GM12878 (cell line): ENCODE results near the gene LRRC3. TPM values are rescaled to one million over a fixed set of nuclear protein-coding genes. Genes with fewer than 3 reads are reported as not detected.

Experiments
- ATAC-seq: fragments of 200-7000 bp; cut with Tn5 transposase; 3 replicates; pipeline ENCODE4 v1.9.1; 2020; ENCODE audit warnings: mild to moderate bottlenecking, moderate library complexity
- BruUV-seq: library from RNA; stranded (reverse); fragments of 400-500 nt; replicated peaks from 2 replicates; lab custom pipeline; 2021; lab: Mats Ljungman, UMichigan
- CTCF ChIA-PET: fragments of 300-600 bp; sonication (Branson Sonifier 250); formaldehyde crosslinking; extraction: SDS; loops from one replicate; lab custom pipeline; 2021; ENCODE audit warnings: inconsistent platforms; lab: Yijun Ruan, JAX
- POLR2A ChIA-PET: fragments of 350-600 bp; formaldehyde crosslinking; extraction: SDS; loops from one replicate; lab custom pipeline; 2021; ENCODE audit warnings: inconsistent platforms; lab: Charles Lee
- RAD21 ChIA-PET: fragments of 300-600 bp; sonication (Branson Sonifier 250); formaldehyde crosslinking; loops from one replicate; lab custom pipeline; 2023; ENCODE audit warnings: antibody characterized with exemption; ENCODE audit not compliant: unreplicated experiment; lab: Charles Lee
- SMC1A ChIA-PET: fragments of 300-600 bp; sonication (Branson Sonifier 250); formaldehyde crosslinking; loops from one replicate; lab custom pipeline; 2023; ENCODE audit not compliant: unreplicated experiment, uncharacterized antibody; lab: Charles Lee
- DNase-seq: peaks from one replicate; pipeline ENCODE4 v3.0.0-alpha.2; 2011; ENCODE audit warnings: low read depth, low spot score
- FAIRE-seq: peaks from 3 replicates; lab custom pipeline; 2011; peaks lifted over from hg19 to GRCh38; lab: Jason Lieb, UNC
- H2AFZ ChIP-seq: 2 replicates; pipeline ENCODE4 v1.6.0; 2011; ENCODE audit warnings: low read depth, low read length, control low read depth; ENCODE audit not compliant: control insufficient read depth
- H3K27ac ChIP-seq: 2 replicates; pipeline ENCODE4 v1.5.1; 2011; ENCODE audit warnings: control low read depth; ENCODE audit not compliant: control insufficient read depth, insufficient read depth
- H3K27me3 ChIP-seq, 2 experiments: replicated peaks in 1 of 2; 2 replicates each; pipeline versions ENCODE4 v1.6.0 to v1.6.1; 2011; ENCODE audit warnings: low read length in 1 of 2; ENCODE audit not compliant: control insufficient read depth in 2 of 2, insufficient read depth in 2 of 2
- H3K36me3 ChIP-seq, 2 experiments: 2 replicates each; pipeline ENCODE4 v1.5.1; 2011; ENCODE audit warnings: low read length in 1 of 2; ENCODE audit not compliant: control insufficient read depth in 2 of 2, insufficient read depth in 2 of 2
- H3K4me1 ChIP-seq: 2 replicates; pipeline ENCODE4 v1.6.1; 2011; ENCODE audit warnings: mild to moderate bottlenecking, low read length, moderate library complexity, mixed read lengths; ENCODE audit not compliant: control insufficient read depth, insufficient read depth
- H3K4me2 ChIP-seq: 2 replicates; pipeline ENCODE4 v1.6.0; 2011; ENCODE audit warnings: control low read depth; ENCODE audit not compliant: control insufficient read depth, insufficient read depth
- H3K4me3 ChIP-seq: fragments of 200-600 bp; sonication (generic); 2 replicates; pipeline ENCODE4 v1.5.1; 2016
- H3K79me2 ChIP-seq: 2 replicates; pipeline ENCODE4 v1.6.0; 2011; ENCODE audit warnings: low read length; ENCODE audit not compliant: control insufficient read depth, insufficient read depth
- H3K9ac ChIP-seq: 2 replicates; pipeline ENCODE4 v1.8.0; 2011; ENCODE audit warnings: low read length, control low read depth, mixed read lengths; ENCODE audit not compliant: control insufficient read depth, insufficient read depth
- H3K9me3 ChIP-seq: replicated peaks from 3 replicates; pipeline ENCODE4 v1.5.1; 2011; ENCODE audit warnings: mild to moderate bottlenecking, low read length; ENCODE audit not compliant: control insufficient read depth, insufficient read depth
- H4K20me1 ChIP-seq: 2 replicates; pipeline ENCODE4 v1.6.0; 2011; ENCODE audit not compliant: control insufficient read depth, insufficient read depth
- SPI1 ChIP-seq: IDR thresholded peaks from 2 replicates; pipeline ENCODE4 v1.6.1; 2011; ENCODE audit warnings: low read depth, mild to moderate bottlenecking, low read length, moderate library complexity, borderline replicate concordance; ENCODE audit not compliant: insufficient read depth
- SREBF2 ChIP-seq: IDR thresholded peaks from 2 replicates; pipeline ENCODE4 v1.6.1; 2012; ENCODE audit warnings: mild to moderate bottlenecking, low read length
- TAF1 ChIP-seq: IDR thresholded peaks from 2 replicates; pipeline ENCODE4 v1.6.1; 2011; ENCODE audit warnings: mild to moderate bottlenecking, low read depth, low read length, borderline replicate concordance
- ZBED1 ChIP-seq: IDR thresholded peaks from 2 replicates; pipeline ENCODE4 v1.6.1; 2016; ENCODE audit warnings: borderline replicate concordance
- WGBS: methylation state at CpG from one replicate; pipeline ENCODE4 v1.1.6; 2016; ENCODE audit warnings: low lambda C conversion rate; ENCODE audit not compliant: insufficient replicate concordance, insufficient coverage; ENCODE audit errors: missing lambda C conversion rate; 5-methylcytosine and 5-hydroxymethylcytosine counted together
- in situ Hi-C: fragments of 300-500 bp; cut with MboI; formaldehyde crosslinking; loops from 9 replicates; pipeline ENCODE4 v1.14.3; 2018; ENCODE audit warnings: mixed read lengths
- intact Hi-C: fragments of 100-400 bp; cut with micrococcal nuclease; formaldehyde crosslinking; loops from one replicate; pipeline ENCODE4 v1.14.2; 2022; ENCODE audit not compliant: unreplicated experiment
- polyA plus RNA-seq, 11 experiments: library from polyadenylated mRNA; depleted of rRNA in 4 of 11; unstranded in 6 of 11; stranded (reverse) in 5 of 11; fragments of >200 nt; fragmentation: Nextera tagmentation in 4 of 11; fragmentation: Illumina TruSeq in 1 of 11; extraction: Ambion mirVana in 4 of 11; extraction: Trizol in 1 of 11; gene quantifications; 1 replicate in 1 of 11; 2 replicates in 10 of 11; pipeline versions ENCODE4 v1.2.1 to v1.2.3, GENCODE V29; 2011 to 2016; ENCODE audit warnings: inconsistent platforms in 2 of 11, missing spikeins in 2 of 11, low read depth in 1 of 11
- total RNA-seq, 4 experiments: library from RNA; depleted of rRNA in 3 of 4; stranded (reverse); fragments of >200 nt in 3 of 4; fragmentation: Illumina TruSeq in 1 of 4; extraction: Trizol in 1 of 4; gene quantifications; 2 replicates each; pipeline versions ENCODE4 v1.2.1 to v1.2.3, GENCODE V29; 2013 to 2021
- TF ChIP-seq, protein P1 (sequence below), 3 experiments: IDR thresholded peaks in 2 of 3; conservative IDR thresholded peaks in 1 of 3; 2 replicates each; pipeline ENCODE4 v1.5.1; 2011; ENCODE audit warnings: low read depth in 3 of 3, low read length in 3 of 3, mild to moderate bottlenecking in 3 of 3, control low read depth in 2 of 3, moderate library complexity in 2 of 3, inconsistent platforms in 1 of 3, mixed read lengths in 1 of 3; ENCODE audit not compliant: control insufficient read depth in 2 of 3, insufficient read depth in 1 of 3; ENCODE audit errors: extremely low read depth in 1 of 3
- TF ChIP-seq, protein P2 (sequence below): IDR thresholded peaks from 2 replicates; pipeline ENCODE4 v1.6.1; 2012; ENCODE audit warnings: improper control_type of control experiment, low read depth, low read length; ENCODE audit not compliant: insufficient replicate concordance

Gene LRRC3
- total and polyA plus RNA-seq, 10 of the 15 experiments (the other 5 are each of a cell fraction or from before 2014, with no cell fraction given): 0.02 to 0.31 (median 0.09) TPM; not detected in 1

- no peak for TF ChIP-seq ZBED1
Measured at GRCh38 chr21:44500111-44500510, 44.8 kb downstream of the LRRC3 start (continued).

- Histone ChIP-seq H3K27me3 (no peaks in the 10 kb centered on the region; a peak in 1 of 4 replicates), H2AFZ (no peak overlapping the region), H3K9ac (no peak overlapping the region), H4K20me1 (no peaks in the 10 kb centered on the region), H3K4me3 (no peak overlapping the region), H3K79me2 (no peaks in the 10 kb centered on the region), H3K9me3 (no peaks in the 10 kb centered on the region), H3K4me2 (no peak overlapping the region), H3K36me3 (no peaks in the 10 kb centered on the region), H3K27ac (no peak overlapping the region), H3K4me1 (no peaks in the 10 kb centered on the region)
- ChIA-PET CTCF (interaction anchor here (0.9 to 2.3 kb wide), 4 partner anchors 8 to 291 kb away, joined by 3 to 12 read pairs (median 4); no protein-coding TSS in a partner anchor), RAD21 (no interaction called here), POLR2A (no interaction called here), SMC1A (interaction anchor here (1.1 kb wide), 1 partner anchor 291 kb away, joined by 3 read pairs; no protein-coding TSS in a partner anchor)
- intact Hi-C loops (no loop called here), in situ Hi-C loops (no loop called here)
- TF ChIP-seq, protein P1, sequence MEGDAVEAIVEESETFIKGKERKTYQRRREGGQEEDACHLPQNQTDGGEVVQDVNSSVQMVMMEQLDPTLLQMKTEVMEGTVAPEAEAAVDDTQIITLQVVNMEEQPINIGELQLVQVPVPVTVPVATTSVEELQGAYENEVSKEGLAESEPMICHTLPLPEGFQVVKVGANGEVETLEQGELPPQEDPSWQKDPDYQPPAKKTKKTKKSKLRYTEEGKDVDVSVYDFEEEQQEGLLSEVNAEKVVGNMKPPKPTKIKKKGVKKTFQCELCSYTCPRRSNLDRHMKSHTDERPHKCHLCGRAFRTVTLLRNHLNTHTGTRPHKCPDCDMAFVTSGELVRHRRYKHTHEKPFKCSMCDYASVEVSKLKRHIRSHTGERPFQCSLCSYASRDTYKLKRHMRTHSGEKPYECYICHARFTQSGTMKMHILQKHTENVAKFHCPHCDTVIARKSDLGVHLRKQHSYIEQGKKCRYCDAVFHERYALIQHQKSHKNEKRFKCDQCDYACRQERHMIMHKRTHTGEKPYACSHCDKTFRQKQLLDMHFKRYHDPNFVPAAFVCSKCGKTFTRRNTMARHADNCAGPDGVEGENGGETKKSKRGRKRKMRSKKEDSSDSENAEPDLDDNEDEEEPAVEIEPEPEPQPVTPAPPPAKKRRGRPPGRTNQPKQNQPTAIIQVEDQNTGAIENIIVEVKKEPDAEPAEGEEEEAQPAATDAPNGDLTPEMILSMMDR (IDR thresholded peaks at IDR 0.05 in 2 of 3, conservative IDR thresholded peaks at IDR 0.05 in 1 of 3; ENCODE audit: control insufficient read depth in 2 of 3, extremely low read depth in 1 of 3, insufficient read depth in 1 of 3, low read depth in 3 of 3, low read length in 3 of 3): no peak
- TF ChIP-seq, protein P2, sequence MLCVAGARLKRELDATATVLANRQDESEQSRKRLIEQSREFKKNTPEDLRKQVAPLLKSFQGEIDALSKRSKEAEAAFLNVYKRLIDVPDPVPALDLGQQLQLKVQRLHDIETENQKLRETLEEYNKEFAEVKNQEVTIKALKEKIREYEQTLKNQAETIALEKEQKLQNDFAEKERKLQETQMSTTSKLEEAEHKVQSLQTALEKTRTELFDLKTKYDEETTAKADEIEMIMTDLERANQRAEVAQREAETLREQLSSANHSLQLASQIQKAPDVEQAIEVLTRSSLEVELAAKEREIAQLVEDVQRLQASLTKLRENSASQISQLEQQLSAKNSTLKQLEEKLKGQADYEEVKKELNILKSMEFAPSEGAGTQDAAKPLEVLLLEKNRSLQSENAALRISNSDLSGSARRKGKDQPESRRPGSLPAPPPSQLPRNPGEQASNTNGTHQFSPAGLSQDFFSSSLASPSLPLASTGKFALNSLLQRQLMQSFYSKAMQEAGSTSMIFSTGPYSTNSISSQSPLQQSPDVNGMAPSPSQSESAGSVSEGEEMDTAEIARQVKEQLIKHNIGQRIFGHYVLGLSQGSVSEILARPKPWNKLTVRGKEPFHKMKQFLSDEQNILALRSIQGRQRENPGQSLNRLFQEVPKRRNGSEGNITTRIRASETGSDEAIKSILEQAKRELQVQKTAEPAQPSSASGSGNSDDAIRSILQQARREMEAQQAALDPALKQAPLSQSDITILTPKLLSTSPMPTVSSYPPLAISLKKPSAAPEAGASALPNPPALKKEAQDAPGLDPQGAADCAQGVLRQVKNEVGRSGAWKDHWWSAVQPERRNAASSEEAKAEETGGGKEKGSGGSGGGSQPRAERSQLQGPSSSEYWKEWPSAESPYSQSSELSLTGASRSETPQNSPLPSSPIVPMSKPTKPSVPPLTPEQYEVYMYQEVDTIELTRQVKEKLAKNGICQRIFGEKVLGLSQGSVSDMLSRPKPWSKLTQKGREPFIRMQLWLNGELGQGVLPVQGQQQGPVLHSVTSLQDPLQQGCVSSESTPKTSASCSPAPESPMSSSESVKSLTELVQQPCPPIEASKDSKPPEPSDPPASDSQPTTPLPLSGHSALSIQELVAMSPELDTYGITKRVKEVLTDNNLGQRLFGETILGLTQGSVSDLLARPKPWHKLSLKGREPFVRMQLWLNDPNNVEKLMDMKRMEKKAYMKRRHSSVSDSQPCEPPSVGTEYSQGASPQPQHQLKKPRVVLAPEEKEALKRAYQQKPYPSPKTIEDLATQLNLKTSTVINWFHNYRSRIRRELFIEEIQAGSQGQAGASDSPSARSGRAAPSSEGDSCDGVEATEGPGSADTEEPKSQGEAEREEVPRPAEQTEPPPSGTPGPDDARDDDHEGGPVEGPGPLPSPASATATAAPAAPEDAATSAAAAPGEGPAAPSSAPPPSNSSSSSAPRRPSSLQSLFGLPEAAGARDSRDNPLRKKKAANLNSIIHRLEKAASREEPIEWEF: no peak
- TF ChIP-seq SPI1 (no peak), TAF1 (no peak), SREBF2 (no peak)
- no peak for FAIRE-seq
- no TSS peak for BruUV-seq
- no peak for DNase-seq
- no peak for ATAC-seq
- 59% methylated on average over 26 of the region's 27 CpGs for WGBS
Measured at GRCh38 chr21:44502171-44502958, 47.1 kb downstream of the LRRC3 start.
